ENCODE results near the gene CLRN3.

DNA sequence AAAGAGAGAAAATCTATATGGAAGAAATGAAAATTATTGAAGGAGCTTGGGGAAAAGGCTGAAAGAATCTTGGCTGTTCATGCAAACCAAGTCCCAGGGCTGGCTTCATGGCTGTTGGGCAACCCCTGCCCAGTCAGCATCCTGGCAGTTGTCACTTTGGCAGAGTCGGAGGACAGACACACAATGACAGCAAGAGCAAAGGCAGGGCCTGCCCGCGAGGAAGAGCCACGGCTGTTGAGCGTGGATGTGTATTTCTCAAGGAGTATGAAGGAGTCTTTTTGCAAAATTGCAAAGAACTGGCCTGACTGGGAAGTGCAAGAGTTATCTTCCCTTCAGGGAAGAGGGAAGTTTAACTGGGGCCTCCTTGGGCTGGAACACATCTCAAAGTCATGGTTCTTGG is 25.8 kb upstream of the CLRN3 start:
- TF ChIP-seq, protein P1, sequence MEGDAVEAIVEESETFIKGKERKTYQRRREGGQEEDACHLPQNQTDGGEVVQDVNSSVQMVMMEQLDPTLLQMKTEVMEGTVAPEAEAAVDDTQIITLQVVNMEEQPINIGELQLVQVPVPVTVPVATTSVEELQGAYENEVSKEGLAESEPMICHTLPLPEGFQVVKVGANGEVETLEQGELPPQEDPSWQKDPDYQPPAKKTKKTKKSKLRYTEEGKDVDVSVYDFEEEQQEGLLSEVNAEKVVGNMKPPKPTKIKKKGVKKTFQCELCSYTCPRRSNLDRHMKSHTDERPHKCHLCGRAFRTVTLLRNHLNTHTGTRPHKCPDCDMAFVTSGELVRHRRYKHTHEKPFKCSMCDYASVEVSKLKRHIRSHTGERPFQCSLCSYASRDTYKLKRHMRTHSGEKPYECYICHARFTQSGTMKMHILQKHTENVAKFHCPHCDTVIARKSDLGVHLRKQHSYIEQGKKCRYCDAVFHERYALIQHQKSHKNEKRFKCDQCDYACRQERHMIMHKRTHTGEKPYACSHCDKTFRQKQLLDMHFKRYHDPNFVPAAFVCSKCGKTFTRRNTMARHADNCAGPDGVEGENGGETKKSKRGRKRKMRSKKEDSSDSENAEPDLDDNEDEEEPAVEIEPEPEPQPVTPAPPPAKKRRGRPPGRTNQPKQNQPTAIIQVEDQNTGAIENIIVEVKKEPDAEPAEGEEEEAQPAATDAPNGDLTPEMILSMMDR (IDR thresholded peaks at IDR 0.05): no peak
- TF ChIP-seq EZH2 (IDR thresholded peaks at IDR 0.05; ENCODE audit: borderline replicate concordance, insufficient read depth, low read depth, low read length, poor library complexity, severe bottlenecking): no peak

All from B cell (primary cell).